GM12874 (cell line): ENCODE results near the gene NXPH2.

ENCODE experiments used
- TF ChIP-seq, protein P1 (sequence below): IDR thresholded peaks from 2 replicates; pipeline ENCODE4 v1.5.1; 2011; ENCODE audit warnings: low read depth, mild to moderate bottlenecking, control low read depth, low read length, moderate library complexity; ENCODE audit not compliant: insufficient read depth

The NXPH2 gene

GRCh38 chr2:138777996-138778395 lies 2.2 kb downstream of the NXPH2 start:
- TF ChIP-seq, protein P1, sequence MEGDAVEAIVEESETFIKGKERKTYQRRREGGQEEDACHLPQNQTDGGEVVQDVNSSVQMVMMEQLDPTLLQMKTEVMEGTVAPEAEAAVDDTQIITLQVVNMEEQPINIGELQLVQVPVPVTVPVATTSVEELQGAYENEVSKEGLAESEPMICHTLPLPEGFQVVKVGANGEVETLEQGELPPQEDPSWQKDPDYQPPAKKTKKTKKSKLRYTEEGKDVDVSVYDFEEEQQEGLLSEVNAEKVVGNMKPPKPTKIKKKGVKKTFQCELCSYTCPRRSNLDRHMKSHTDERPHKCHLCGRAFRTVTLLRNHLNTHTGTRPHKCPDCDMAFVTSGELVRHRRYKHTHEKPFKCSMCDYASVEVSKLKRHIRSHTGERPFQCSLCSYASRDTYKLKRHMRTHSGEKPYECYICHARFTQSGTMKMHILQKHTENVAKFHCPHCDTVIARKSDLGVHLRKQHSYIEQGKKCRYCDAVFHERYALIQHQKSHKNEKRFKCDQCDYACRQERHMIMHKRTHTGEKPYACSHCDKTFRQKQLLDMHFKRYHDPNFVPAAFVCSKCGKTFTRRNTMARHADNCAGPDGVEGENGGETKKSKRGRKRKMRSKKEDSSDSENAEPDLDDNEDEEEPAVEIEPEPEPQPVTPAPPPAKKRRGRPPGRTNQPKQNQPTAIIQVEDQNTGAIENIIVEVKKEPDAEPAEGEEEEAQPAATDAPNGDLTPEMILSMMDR: no peak

DNA sequence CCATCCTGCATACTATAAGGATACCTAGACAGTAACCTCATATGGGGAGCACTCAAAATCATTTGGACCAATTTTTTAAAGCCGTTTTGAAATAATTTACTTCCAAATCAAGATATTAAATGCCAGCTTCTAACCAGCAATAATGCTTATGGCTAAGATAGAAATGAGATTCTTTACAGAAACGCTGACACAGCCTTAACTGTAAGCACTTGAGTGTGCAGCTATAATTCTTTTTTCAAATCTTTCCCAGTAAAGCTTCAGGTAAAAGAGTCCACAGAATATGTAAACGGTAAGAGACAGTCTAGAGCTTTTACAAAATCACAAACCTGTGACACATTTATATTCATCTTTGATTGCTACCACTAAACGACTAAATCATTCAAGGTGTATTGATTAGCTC lies 4.5 kb downstream of the NXPH2 start:
- TF ChIP-seq, protein P1: no peak

DNA sequence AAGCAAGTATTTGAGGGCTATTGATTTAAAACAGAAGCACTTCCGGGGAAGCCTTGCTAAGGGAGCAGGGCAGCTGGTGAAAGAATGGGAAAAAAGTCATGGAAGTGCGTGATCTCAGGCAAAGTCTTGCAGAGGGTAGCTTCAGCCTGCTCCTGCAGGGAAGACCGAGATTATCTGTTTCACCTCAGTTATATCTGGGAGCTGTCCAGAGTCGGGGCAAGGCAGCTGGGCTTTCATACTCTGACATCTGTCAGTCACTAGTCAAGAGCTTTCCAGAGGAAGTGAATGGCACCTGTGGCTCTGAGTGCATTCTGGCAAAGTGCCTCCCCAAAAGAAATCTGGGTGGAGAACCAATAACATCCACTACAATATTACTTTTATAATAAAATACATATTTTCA lies 8.7 kb downstream of the NXPH2 start:
- TF ChIP-seq, protein P1: no peak

- TF ChIP-seq, protein P1: no peak
Measured at GRCh38 chr2:138767101-138767500, 13.1 kb downstream of the NXPH2 start.

DNA sequence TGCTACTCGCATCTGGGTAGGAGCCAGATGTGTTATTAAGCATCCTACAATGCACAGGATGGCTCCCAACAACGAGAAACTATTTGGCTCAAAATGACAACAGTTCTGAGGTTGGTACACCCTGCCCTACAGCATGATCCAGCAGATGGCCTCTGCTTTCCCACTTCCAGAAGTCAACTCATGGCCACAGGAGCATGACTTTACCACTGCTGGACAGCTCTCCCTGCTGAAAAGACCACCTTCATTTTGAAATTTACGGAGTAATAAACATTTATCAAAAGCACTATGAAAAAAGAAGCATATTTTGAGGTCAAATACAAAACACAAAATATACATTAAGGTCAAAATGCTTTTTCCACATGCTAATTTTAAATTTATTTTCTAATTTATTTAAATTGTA lies 13.7 kb downstream of the NXPH2 start:
- TF ChIP-seq, protein P1: no peak

GRCh38 chr2:138763971-138764370 lies 16.2 kb downstream of the NXPH2 start:
- TF ChIP-seq, protein P1: no peak

GRCh38 chr2:138762533-138762932 lies 17.7 kb downstream of the NXPH2 start:
- TF ChIP-seq, protein P1: no peak

- TF ChIP-seq, protein P1: no peak
Measured at GRCh38 chr2:138760676-138761075, 19.5 kb downstream of the NXPH2 start.
